CD14-positive monocyte (primary cell): ENCODE data around the gene TOPBP1. TPM values are rescaled to one million over a fixed set of nuclear protein-coding genes. Genes with fewer than 3 reads are reported as not detected.
A peak's percentile ranks its signal among the peaks of the same experiment; 100 is the strongest.
"Not testable (repeated sequence)": the region's sequence is repeated elsewhere in the genome, so short reads cannot be mapped to it uniquely, and the experiment has no call there.

Source experiments
- DNase-seq, 3 donors: peaks; one replicate each; pipeline ENCODE4 v3.0.0-alpha.2; 2011 to 2022
- H2AFZ ChIP-seq: 2 replicates; pipeline ENCODE4 v1.6.0; 2012; ENCODE audit warnings: mild to moderate bottlenecking, low read depth, low read length, inconsistent platforms; ENCODE audit not compliant: insufficient read depth, poor library complexity, severe bottlenecking
- H3K27ac ChIP-seq, 2 donors: 1 replicate in 1 of 2; 2 replicates in 1 of 2; pipeline ENCODE4 v1.5.1; 2012 to 2013; ENCODE audit warnings: low read length in 2 of 2, control low read depth in 1 of 2, inconsistent platforms in 1 of 2, low read depth in 1 of 2, mild to moderate bottlenecking in 1 of 2
- H3K27me3 ChIP-seq, 2 donors: one replicate each; pipeline versions ENCODE4 v1.6.0 to v1.6.1; 2011 to 2013; ENCODE audit warnings: low read length in 2 of 2; ENCODE audit not compliant: control insufficient read depth in 2 of 2, insufficient read depth in 2 of 2
- H3K36me3 ChIP-seq, 2 donors: replicated peaks in 1 of 2; 1 replicate in 1 of 2; 2 replicates in 1 of 2; pipeline versions ENCODE4 v1.5.1 to v1.6.1; 2012 to 2013; ENCODE audit warnings: low read length in 2 of 2, control low read depth in 1 of 2, inconsistent platforms in 1 of 2, mild to moderate bottlenecking in 1 of 2; ENCODE audit not compliant: insufficient read depth in 2 of 2, control insufficient read depth in 1 of 2
- H3K4me1 ChIP-seq, 2 donors: 1 replicate in 1 of 2; 2 replicates in 1 of 2; pipeline versions ENCODE4 v1.5.1 to v1.6.1; 2012 to 2013; ENCODE audit warnings: low read length in 2 of 2, control low read depth in 1 of 2, inconsistent platforms in 1 of 2, mild to moderate bottlenecking in 1 of 2, moderate library complexity in 1 of 2; ENCODE audit not compliant: insufficient read depth in 2 of 2, control insufficient read depth in 1 of 2
- H3K4me2 ChIP-seq: replicated peaks from 2 replicates; pipeline ENCODE3; 2012; ENCODE audit warnings: low read length, moderate library complexity, mild to moderate bottlenecking; ENCODE audit not compliant: poor library complexity, severe bottlenecking; ENCODE audit errors: extremely low read depth
- H3K4me3 ChIP-seq, 3 experiments: fragments of 200-600 bp in 1 of 3; sonication (generic) in 1 of 3; replicated peaks in 1 of 3; 1 replicate in 2 of 3; 2 replicates in 1 of 3; pipeline ENCODE4 v1.5.1; 2011 to 2013; ENCODE audit warnings: low read length in 3 of 3, mild to moderate bottlenecking in 3 of 3, control low read depth in 2 of 3, low read depth in 2 of 3, inconsistent platforms in 1 of 3, moderate library complexity in 1 of 3
- H3K79me2 ChIP-seq: 2 replicates; pipeline ENCODE4 v1.6.0; 2012; ENCODE audit warnings: mild to moderate bottlenecking, control low read depth, inconsistent platforms, low read length, moderate library complexity; ENCODE audit not compliant: insufficient read depth
- H3K9ac ChIP-seq: 2 replicates; pipeline ENCODE4 v1.6.0; 2017; ENCODE audit warnings: low read length, mild to moderate bottlenecking; ENCODE audit not compliant: insufficient read depth, poor library complexity, severe bottlenecking
- H3K9me3 ChIP-seq, 2 donors: replicated peaks in 1 of 2; 1 replicate in 1 of 2; 2 replicates in 1 of 2; pipeline versions ENCODE4 v1.5.1 to v1.6.1; 2012 to 2013; ENCODE audit warnings: low read length in 2 of 2, control low read depth in 1 of 2; ENCODE audit not compliant: control insufficient read depth in 1 of 2, insufficient read depth in 1 of 2
- H4K20me1 ChIP-seq: 2 replicates; pipeline ENCODE4 v1.6.0; 2012; ENCODE audit warnings: mild to moderate bottlenecking, low read length, control low read depth, moderate library complexity; ENCODE audit not compliant: insufficient read depth
- H3K27ac Mint-ChIP-seq, 7 donors: one replicate each; pipeline ENCODE4 v1.8.0; 2020; ENCODE audit warnings: mild to moderate bottlenecking in 7 of 7, mixed read lengths in 7 of 7, moderate library complexity in 6 of 7, inconsistent platforms in 2 of 7
- H3K27me3 Mint-ChIP-seq, 3 donors: one replicate each; pipeline ENCODE4 v1.8.0; 2021 to 2022; ENCODE audit warnings: low read depth in 3 of 3, mild to moderate bottlenecking in 3 of 3, mixed read lengths in 3 of 3, moderate library complexity in 3 of 3, inconsistent platforms in 1 of 3
- H3K36me3 Mint-ChIP-seq, 2 donors: one replicate each; pipeline ENCODE4 v1.8.0; 2020; ENCODE audit warnings: mixed read lengths in 2 of 2, inconsistent platforms in 1 of 2, mild to moderate bottlenecking in 1 of 2
- H3K4me1 Mint-ChIP-seq: one replicate; pipeline ENCODE4 v1.8.0; 2020; ENCODE audit warnings: mild to moderate bottlenecking, mixed read lengths
- H3K4me3 Mint-ChIP-seq, 2 donors: one replicate each; pipeline ENCODE4 v1.8.0; 2020; ENCODE audit warnings: mild to moderate bottlenecking in 2 of 2, mixed read lengths in 2 of 2, moderate library complexity in 1 of 2
- H3K9me3 Mint-ChIP-seq, 7 donors: one replicate each; pipeline ENCODE4 v1.8.0; 2020 to 2022; ENCODE audit warnings: mixed read lengths in 7 of 7, mild to moderate bottlenecking in 6 of 7, moderate library complexity in 6 of 7, inconsistent platforms in 2 of 7
- CTCF ChIP-seq: fragments of 200-600 bp; IDR thresholded peaks from one replicate; pipeline ENCODE4 v1.8.0; 2022; ENCODE audit warnings: antibody characterized with exemption, mild to moderate bottlenecking
- WGBS: methylation state at CpG from one replicate; pipeline ENCODE4 v1.1.5; 2013; ENCODE audit warnings: missing lambda C conversion rate; ENCODE audit not compliant: insufficient coverage; 5-methylcytosine and 5-hydroxymethylcytosine counted together
- intact Hi-C, 2 donors: fragments of 100-400 bp; cut with micrococcal nuclease; formaldehyde crosslinking; loops; one replicate each; pipeline versions ENCODE4 v1.15.0 to v1.15.1; 2023
- polyA plus RNA-seq, 3 donors: library from polyadenylated mRNA; depleted of rRNA in 1 of 3; unstranded in 2 of 3; stranded (reverse) in 1 of 3; fragments of 300-500 nt in 2 of 3; fragments of >200 nt in 1 of 3; fragmentation: Illumina TruSeq in 2 of 3; gene quantifications; 1 replicate in 2 of 3; 2 replicates in 1 of 3; pipeline ENCODE4 v1.2.3, GENCODE V29; 2012 to 2021

The TOPBP1 gene
- polyA plus RNA-seq, 3 donors: 4.9 to 24.3 (median 7.0) TPM

DNA sequence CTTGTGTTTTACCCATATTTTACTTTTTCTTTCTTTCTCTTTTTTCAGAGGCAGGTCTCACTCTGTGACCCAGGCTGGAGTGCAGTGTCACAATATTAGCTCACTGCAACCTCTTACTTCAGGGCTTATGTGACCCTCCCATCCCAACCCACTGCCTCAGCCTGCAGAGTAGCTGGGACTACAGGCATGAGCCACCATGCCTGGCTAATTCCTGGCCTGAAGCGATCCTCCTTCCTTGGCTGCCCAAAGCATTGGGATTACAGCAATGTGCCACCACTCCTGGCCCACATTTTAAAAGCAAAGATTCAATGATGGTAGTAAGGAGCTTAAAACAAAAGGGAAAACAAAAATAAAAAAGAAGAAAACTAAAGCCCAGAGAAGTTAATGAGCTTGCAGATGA, 99.4 kb downstream of the TOPBP1 start:
- DNase-seq: no peak
- Histone ChIP-seq H3K4me3 (no peak overlapping the region), H3K79me2 (no peaks in the 10 kb centered on the region), H3K4me1 (peaks cover 12 to 16% of the 10 kb centered on the region in 2 donors), H3K36me3 (no peaks in the 10 kb centered on the region), H3K27me3 (no peaks in the 10 kb centered on the region), H2AFZ (no peak overlapping the region), H4K20me1 (no peaks in the 10 kb centered on the region), H3K27ac (no peak overlapping the region), H3K9me3 (no peaks in the 10 kb centered on the region), H3K4me2 (no peak overlapping the region), H3K9ac (no peak overlapping the region)
- Mint-ChIP-seq H3K4me3 (no peak overlapping the region), H3K4me1 (peaks cover 21% of the 10 kb centered on the region), H3K27me3 (peaks cover 0 to 10% (median 1%) of the 10 kb centered on the region in 3 donors), H3K36me3 (no peaks in the 10 kb centered on the region), H3K27ac (peak overlapping the region in 1 of 7 donors; percentile 65), H3K9me3 (peaks cover 0 to 8% (median 0%) of the 10 kb centered on the region in 7 donors)
- TF ChIP-seq CTCF: no peak
- 100% methylated on average over 1 of the region's 1 CpG for WGBS
- intact Hi-C loops: no loop called here

- H3K9ac ChIP-seq: no peak overlapping the region
- WGBS: no CpG with 5 or more reads among the region's 2 CpGs
Observed at GRCh38 chr3:133561679-133562078, 100.1 kb downstream of the TOPBP1 start.

GRCh38 chr3:133551589-133551988, 110.2 kb downstream of the TOPBP1 start:
- H3K4me3 ChIP-seq, H3K36me3 ChIP-seq, H3K4me3 Mint-ChIP-seq, H3K9ac ChIP-seq, H3K9me3 Mint-ChIP-seq, DNase-seq, H2AFZ ChIP-seq, H3K4me1 ChIP-seq, H3K27ac ChIP-seq, intact Hi-C loops, H3K36me3 Mint-ChIP-seq, H3K9me3 ChIP-seq, H3K79me2 ChIP-seq, H3K4me2 ChIP-seq, H4K20me1 ChIP-seq, H3K27me3 Mint-ChIP-seq, H3K27me3 ChIP-seq, H3K27ac Mint-ChIP-seq: not testable (repeated sequence)
- H3K4me1 Mint-ChIP-seq: peaks cover 18% of the 10 kb centered on the region
- no CpG with 5 or more reads among the region's 14 CpGs for WGBS

More at GRCh38 chr3:133561679-133562078, 100.1 kb downstream of the TOPBP1 start:
- Histone ChIP-seq H3K4me3 (no peak overlapping the region), H3K4me1 (peaks cover 12% of the 10 kb centered on the region in 2 donors), H3K9me3 (no peaks in the 10 kb centered on the region), H3K36me3 (no peaks in the 10 kb centered on the region), H4K20me1 (no peaks in the 10 kb centered on the region), H3K27me3 (no peaks in the 10 kb centered on the region), H3K27ac (no peak overlapping the region), H2AFZ (no peak overlapping the region), H3K4me2 (no peak overlapping the region), H3K79me2 (no peaks in the 10 kb centered on the region)
- Mint-ChIP-seq H3K36me3 (no peaks in the 10 kb centered on the region), H3K9me3 (peaks cover 0 to 5% (median 0%) of the 10 kb centered on the region in 7 donors), H3K4me1 (peaks cover 16% of the 10 kb centered on the region), H3K27me3 (peaks cover 0 to 8% (median 0%) of the 10 kb centered on the region in 3 donors), H3K27ac (peak overlapping the region in 2 of 7 donors; percentile 41 to 43), H3K4me3 (no peak overlapping the region)
- TF ChIP-seq CTCF: no peak
- peak in 1 of 3 donors; percentile 24 for DNase-seq
- intact Hi-C loops: no loop called here
